Fibroblast of lung (primary cell): ENCODE measurements around the gene SLC43A3.

Experiments
- EZH2 ChIP-seq: IDR thresholded peaks from 2 replicates; pipeline ENCODE4 v1.5.1; 2012; ENCODE audit warnings: low read length, control low read depth, mild to moderate bottlenecking; ENCODE audit errors: missing control alignments
- TF ChIP-seq, protein P1 (sequence below), 2 donors: IDR thresholded peaks in 1 of 2; conservative IDR thresholded peaks in 1 of 2; 1 replicate in 1 of 2; 2 replicates in 1 of 2; pipeline ENCODE4 v1.5.1; 2011 to 2012; ENCODE audit warnings: low read length in 2 of 2, control low read depth in 1 of 2, inconsistent platforms in 1 of 2, low read depth in 1 of 2, mild to moderate bottlenecking in 1 of 2

DNA sequence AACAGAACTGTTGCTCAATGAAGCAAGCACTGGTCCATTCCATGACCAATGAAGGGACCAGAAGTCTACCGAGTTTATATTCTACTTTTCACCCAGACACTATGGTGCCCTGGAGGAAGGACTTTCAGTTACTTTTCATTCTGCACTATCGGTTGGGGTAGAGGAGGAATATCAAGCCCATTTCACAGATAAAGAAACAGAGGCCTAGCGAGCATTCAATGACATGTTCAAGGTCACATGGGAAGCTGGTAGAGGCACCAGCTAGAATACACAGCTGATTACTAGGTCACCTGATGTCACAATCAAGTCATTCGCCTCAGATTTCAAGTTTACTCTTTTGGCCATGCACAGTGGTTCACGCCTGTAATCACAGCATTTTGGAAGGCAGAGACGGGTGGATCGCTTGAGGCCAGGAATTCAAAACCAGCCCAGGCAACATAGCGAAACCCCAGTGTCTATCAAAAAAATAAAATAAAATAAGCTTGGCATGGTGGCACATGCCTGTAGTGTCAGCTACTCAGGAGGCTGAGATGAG, 18.9 kb downstream of the SLC43A3 start:
- TF ChIP-seq, protein P1, sequence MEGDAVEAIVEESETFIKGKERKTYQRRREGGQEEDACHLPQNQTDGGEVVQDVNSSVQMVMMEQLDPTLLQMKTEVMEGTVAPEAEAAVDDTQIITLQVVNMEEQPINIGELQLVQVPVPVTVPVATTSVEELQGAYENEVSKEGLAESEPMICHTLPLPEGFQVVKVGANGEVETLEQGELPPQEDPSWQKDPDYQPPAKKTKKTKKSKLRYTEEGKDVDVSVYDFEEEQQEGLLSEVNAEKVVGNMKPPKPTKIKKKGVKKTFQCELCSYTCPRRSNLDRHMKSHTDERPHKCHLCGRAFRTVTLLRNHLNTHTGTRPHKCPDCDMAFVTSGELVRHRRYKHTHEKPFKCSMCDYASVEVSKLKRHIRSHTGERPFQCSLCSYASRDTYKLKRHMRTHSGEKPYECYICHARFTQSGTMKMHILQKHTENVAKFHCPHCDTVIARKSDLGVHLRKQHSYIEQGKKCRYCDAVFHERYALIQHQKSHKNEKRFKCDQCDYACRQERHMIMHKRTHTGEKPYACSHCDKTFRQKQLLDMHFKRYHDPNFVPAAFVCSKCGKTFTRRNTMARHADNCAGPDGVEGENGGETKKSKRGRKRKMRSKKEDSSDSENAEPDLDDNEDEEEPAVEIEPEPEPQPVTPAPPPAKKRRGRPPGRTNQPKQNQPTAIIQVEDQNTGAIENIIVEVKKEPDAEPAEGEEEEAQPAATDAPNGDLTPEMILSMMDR (conservative IDR thresholded peaks at IDR 0.05 in 1 of 2, IDR thresholded peaks at IDR 0.05 in 1 of 2; ENCODE audit: low read depth in 1 of 2, low read length in 2 of 2): no peak
- no peak for TF ChIP-seq EZH2
